ENCODE results near the gene UNK. TPM values are rescaled to one million over a fixed set of nuclear protein-coding genes. Genes with fewer than 3 reads are reported as not detected.
A peak's percentile ranks its signal among the peaks of the same experiment; 100 is the strongest.

The UNK gene
- total and polyA plus RNA-seq, 9 of the 15 experiments (the other 6 are each of a cell fraction or from before 2014, with no cell fraction given): 12.8 to 38.6 (median 24.8) TPM

DNA sequence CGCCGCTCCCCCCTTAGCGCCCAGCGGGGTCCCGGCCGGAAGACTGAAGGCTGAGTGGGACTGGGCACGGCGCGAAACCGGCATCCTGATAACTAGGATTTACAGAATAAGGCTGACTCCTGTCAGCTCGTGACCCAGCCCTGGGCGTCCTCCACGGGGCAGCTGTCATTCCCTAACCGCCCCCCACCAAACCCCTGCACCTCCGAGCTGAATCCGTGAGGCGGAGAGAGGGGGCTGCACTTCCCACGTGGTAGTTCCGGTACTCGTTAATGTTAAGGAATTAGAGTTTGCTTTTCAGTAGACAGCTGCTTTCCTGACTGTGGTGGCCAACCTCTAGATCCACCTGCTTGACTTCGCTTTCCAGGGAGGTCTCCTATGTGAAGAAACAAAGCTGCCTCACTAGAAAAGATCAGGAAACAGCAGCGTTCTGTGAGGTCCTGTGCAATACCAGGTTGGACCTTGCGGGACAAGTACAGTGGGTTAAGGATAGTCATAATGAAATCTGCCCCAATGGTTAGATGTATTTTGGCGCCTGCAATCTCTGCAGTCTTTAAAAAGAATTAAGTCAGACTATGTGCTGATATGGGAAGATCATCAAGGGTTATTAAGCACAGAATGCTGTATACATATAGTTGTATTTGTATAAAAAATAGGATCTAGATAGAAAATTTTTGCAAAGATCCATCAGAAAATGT, 71.6 kb downstream of the UNK start (continued):
- TF ChIP-seq, protein P1, sequence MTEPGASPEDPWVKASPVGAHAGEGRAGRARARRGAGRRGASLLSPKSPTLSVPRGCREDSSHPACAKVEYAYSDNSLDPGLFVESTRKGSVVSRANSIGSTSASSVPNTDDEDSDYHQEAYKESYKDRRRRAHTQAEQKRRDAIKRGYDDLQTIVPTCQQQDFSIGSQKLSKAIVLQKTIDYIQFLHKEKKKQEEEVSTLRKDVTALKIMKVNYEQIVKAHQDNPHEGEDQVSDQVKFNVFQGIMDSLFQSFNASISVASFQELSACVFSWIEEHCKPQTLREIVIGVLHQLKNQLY (CRISPR knock-in tag; conservative IDR thresholded peaks at IDR 0.05): no peak
- TF ChIP-seq SIRT6 (IDR thresholded peaks at IDR 0.05; ENCODE audit: low read depth, low read length) (no peak), POLR2A (conservative IDR thresholded peaks at IDR 0.05) (0 out of 2 replicates have a peak, but pooled peaks have one; percentile 15), MYC (IDR thresholded peaks at IDR 0.05; ENCODE audit: low read depth, low read length) (no peak; the same call in 1 of the 2 replicates), MYC (CRISPR knock-in tag; IDR thresholded peaks at IDR 0.05; ENCODE audit: borderline replicate concordance, low read depth) (peak; percentile 54; the same call in 1 of the 2 replicates), RAD21 (CRISPR knock-in tag; conservative IDR thresholded peaks at IDR 0.05 in 1 of 2, IDR thresholded peaks at IDR 0.05 in 1 of 2) (peak; percentile 57 to 59; a peak in 2 of 4 replicates), POLR2AphosphoS2 (IDR thresholded peaks at IDR 0.05; ENCODE audit: low read length) (peak; percentile 54), ZBTB7A (IDR thresholded peaks at IDR 0.05; ENCODE audit: borderline replicate concordance, control insufficient read depth, low read depth, low read length) (0 out of 2 replicates have a peak, but pooled peaks have one; percentile 3), FUS (optimal IDR thresholded peaks at IDR 0.05; ENCODE audit: low read depth, low read length) (no peak), KAT7 (CRISPR knock-in tag; IDR thresholded peaks at IDR 0.05; ENCODE audit: borderline replicate concordance) (0 out of 2 replicates have a peak, but pooled peaks have one; percentile 81)
- TF ChIP-seq, protein P2, sequence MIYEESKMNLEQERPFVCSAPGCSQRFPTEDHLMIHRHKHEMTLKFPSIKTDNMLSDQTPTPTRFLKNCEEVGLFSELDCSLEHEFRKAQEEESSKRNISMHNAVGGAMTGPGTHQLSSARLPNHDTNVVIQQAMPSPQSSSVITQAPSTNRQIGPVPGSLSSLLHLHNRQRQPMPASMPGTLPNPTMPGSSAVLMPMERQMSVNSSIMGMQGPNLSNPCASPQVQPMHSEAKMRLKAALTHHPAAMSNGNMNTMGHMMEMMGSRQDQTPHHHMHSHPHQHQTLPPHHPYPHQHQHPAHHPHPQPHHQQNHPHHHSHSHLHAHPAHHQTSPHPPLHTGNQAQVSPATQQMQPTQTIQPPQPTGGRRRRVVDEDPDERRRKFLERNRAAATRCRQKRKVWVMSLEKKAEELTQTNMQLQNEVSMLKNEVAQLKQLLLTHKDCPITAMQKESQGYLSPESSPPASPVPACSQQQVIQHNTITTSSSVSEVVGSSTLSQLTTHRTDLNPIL (CRISPR knock-in tag; IDR thresholded peaks at IDR 0.05): no peak
- TF ChIP-seq, protein P3, sequence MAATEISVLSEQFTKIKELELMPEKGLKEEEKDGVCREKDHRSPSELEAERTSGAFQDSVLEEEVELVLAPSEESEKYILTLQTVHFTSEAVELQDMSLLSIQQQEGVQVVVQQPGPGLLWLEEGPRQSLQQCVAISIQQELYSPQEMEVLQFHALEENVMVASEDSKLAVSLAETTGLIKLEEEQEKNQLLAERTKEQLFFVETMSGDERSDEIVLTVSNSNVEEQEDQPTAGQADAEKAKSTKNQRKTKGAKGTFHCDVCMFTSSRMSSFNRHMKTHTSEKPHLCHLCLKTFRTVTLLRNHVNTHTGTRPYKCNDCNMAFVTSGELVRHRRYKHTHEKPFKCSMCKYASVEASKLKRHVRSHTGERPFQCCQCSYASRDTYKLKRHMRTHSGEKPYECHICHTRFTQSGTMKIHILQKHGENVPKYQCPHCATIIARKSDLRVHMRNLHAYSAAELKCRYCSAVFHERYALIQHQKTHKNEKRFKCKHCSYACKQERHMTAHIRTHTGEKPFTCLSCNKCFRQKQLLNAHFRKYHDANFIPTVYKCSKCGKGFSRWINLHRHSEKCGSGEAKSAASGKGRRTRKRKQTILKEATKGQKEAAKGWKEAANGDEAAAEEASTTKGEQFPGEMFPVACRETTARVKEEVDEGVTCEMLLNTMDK (IDR thresholded peaks at IDR 0.05; ENCODE audit: borderline replicate concordance, insufficient read depth, low read depth, low read length, poor library complexity, severe bottlenecking): peak; percentile 44
- TF ChIP-seq, protein P4, sequence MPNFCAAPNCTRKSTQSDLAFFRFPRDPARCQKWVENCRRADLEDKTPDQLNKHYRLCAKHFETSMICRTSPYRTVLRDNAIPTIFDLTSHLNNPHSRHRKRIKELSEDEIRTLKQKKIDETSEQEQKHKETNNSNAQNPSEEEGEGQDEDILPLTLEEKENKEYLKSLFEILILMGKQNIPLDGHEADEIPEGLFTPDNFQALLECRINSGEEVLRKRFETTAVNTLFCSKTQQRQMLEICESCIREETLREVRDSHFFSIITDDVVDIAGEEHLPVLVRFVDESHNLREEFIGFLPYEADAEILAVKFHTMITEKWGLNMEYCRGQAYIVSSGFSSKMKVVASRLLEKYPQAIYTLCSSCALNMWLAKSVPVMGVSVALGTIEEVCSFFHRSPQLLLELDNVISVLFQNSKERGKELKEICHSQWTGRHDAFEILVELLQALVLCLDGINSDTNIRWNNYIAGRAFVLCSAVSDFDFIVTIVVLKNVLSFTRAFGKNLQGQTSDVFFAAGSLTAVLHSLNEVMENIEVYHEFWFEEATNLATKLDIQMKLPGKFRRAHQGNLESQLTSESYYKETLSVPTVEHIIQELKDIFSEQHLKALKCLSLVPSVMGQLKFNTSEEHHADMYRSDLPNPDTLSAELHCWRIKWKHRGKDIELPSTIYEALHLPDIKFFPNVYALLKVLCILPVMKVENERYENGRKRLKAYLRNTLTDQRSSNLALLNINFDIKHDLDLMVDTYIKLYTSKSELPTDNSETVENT (CRISPR knock-in tag; IDR thresholded peaks at IDR 0.05): no peak
- TF ChIP-seq, protein P5, sequence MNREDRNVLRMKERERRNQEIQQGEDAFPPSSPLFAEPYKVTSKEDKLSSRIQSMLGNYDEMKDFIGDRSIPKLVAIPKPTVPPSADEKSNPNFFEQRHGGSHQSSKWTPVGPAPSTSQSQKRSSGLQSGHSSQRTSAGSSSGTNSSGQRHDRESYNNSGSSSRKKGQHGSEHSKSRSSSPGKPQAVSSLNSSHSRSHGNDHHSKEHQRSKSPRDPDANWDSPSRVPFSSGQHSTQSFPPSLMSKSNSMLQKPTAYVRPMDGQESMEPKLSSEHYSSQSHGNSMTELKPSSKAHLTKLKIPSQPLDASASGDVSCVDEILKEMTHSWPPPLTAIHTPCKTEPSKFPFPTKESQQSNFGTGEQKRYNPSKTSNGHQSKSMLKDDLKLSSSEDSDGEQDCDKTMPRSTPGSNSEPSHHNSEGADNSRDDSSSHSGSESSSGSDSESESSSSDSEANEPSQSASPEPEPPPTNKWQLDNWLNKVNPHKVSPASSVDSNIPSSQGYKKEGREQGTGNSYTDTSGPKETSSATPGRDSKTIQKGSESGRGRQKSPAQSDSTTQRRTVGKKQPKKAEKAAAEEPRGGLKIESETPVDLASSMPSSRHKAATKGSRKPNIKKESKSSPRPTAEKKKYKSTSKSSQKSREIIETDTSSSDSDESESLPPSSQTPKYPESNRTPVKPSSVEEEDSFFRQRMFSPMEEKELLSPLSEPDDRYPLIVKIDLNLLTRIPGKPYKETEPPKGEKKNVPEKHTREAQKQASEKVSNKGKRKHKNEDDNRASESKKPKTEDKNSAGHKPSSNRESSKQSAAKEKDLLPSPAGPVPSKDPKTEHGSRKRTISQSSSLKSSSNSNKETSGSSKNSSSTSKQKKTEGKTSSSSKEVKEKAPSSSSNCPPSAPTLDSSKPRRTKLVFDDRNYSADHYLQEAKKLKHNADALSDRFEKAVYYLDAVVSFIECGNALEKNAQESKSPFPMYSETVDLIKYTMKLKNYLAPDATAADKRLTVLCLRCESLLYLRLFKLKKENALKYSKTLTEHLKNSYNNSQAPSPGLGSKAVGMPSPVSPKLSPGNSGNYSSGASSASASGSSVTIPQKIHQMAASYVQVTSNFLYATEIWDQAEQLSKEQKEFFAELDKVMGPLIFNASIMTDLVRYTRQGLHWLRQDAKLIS (CRISPR knock-in tag; IDR thresholded peaks at IDR 0.05): peak; percentile 89; the same call in 1 of the 2 replicates
